ENCODE measurements around the gene OBSL1.

OBSL1 gene

DNA sequence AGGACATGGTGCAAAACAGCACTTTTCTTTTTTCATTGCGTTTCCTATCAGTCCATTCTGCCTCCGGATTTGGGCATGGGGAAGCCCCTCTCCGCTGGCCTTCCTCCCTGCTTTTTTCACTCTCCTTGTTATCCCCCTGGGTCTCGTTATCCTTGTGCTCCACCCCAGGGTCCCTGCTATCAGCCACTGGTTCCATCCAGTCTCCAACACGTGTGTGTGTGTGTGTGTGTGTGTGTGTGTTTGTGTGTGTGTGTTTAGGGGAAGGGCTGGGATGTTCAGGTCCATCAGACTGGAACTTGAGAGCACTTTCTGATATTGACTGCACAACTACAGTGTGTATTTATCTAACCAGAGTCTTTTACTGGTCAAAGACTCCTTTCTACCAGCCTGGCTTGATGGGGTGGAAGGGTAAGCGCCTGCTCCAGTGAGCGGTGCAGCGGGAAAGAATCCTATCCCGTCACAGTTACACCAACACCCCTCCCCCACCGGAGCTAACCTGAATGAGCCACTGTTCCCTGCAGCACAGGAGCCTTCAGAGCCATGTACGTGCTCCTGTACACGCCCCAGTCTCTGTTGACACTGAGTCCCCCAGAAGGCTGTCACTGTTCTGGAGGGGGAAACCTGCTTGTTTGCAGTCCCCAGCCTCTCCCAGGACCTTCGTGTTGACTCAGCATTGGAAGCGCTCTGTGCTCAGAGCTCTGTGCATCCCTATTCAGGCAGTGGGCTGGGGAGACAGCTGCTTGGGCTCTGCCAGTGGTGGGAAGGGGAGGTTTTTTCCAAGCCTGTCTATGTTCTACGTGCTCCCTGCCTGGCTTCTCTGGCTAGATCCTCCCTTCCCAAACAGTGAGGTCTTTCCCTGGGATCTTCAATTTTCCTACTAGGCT lies 5.4 kb upstream of the OBSL1 start:
- Mint-ChIP-seq H3K9me3 (no peaks in the 10 kb centered on the region), H3K4me3 (no peak overlapping the region), H3K27ac (no peak overlapping the region), H3K27me3 (peaks cover 48% of the 10 kb centered on the region), H3K36me3 (ENCODE audit: low read depth) (no peaks in the 10 kb centered on the region), H3K4me1 (ENCODE audit: low read depth) (no peaks in the 10 kb centered on the region)
- DNase-seq: no peak

DNA sequence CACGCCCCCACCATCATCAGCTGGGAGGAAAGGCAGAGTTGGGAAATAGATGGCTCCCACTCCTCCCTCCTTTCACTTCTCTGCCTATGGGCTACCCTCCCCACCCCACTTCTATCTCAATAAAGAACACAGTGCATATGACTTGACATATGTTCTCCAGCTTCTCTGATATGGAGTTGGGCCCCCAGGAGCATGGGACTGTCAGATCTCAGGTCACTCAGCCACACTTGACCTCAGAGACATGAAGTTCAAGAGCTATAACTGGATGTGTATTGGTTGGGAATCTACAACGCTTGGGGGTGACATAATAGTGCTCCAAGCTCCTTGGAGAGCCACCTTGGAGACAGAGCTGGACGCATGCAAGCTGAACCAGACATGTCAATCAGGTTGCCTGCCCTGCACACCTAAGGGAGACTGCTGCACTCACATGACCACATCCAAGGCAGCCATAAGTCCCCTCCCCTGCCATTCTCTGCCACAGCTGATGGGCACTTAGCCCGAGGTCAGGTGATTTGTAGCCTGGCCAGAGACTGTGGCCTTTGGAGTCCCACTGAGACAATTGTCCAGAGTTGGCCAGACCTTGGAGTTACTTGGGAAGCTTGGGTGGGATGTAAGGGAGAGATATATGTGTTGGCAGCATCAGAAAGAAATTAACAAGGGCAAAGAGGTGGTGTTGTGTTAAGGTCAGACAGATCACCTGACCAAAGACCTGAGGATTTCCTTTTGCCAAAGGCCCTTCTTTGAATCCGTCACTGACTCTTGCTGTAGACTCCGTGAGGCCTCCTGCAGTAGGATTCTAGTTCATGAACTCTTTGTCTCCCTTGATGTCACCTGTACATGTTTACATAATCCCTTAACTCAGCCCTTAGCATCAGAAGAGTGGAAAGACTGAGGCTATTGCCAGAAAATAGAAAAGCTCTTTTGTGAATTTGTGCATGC lies 4.5 kb upstream of the OBSL1 start:
- DNase-seq: no peak
- Mint-ChIP-seq H3K9me3 (no peaks in the 10 kb centered on the region), H3K27ac (no peak overlapping the region), H3K4me1 (ENCODE audit: low read depth) (no peaks in the 10 kb centered on the region), H3K4me3 (no peak overlapping the region), H3K27me3 (peaks cover 52% of the 10 kb centered on the region), H3K36me3 (ENCODE audit: low read depth) (no peaks in the 10 kb centered on the region)

DNA sequence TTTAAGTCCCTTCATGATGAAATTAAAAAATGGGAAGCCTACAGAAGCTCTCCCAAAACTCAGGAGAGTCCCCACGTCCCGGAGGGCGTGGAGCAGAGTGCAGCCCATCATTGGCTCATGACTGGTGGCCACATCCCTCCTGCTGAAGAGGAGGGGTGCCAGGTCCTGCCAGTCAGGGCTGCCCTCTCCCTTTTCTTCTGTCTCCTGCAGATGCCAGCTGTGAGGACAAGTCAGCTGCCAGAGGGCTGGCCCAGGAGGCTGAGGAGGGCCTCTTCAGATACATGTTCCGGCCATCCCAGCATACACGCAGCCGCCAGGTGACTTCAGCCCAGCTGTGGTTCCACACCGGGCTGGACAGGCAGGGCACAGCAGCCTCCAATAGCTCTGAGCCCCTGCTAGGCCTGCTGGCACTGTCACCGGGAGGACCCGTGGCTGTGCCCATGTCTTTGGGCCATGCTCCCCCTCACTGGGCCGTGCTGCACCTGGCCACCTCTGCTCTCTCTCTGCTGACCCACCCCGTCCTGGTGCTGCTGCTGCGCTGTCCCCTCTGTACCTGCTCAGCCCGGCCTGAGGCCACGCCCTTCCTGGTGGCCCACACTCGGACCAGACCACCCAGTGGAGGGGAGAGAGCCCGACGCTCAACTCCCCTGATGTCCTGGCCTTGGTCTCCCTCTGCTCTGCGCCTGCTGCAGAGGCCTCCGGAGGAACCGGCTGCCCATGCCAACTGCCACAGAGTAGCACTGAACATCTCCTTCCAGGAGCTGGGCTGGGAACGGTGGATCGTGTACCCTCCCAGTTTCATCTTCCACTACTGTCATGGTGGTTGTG lies 3.4 kb upstream of the OBSL1 start:
- DNase-seq: no peak
- H3K36me3 Mint-ChIP-seq (ENCODE audit: low read depth): no peaks in the 10 kb centered on the region
- H3K4me3 Mint-ChIP-seq: no peak overlapping the region
- peaks cover 3% of the 10 kb centered on the region for H3K4me1 Mint-ChIP-seq (ENCODE audit: low read depth)
- no peak overlapping the region for H3K27ac Mint-ChIP-seq
- H3K27me3 Mint-ChIP-seq: peaks cover 58% of the 10 kb centered on the region
- H3K9me3 Mint-ChIP-seq: no peaks in the 10 kb centered on the region

DNA sequence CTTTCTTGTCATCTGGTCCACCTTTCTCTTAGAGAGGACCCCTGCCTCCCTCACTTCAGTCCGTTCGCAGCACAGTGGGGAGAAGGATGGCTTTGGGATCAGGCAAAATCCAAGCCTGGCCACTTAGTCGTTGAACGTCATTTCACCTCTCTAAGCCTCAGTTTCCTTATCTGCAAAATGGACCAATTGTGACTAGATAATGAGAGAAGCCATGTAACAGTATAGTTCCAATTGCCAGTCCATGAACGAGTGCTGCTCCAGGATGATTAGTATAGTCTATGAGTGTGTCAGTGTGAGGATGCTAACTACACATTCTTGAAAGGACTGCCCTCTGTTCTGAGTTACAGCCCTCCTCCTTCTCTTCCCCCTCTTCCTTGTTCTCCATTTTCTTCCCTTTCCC lies 1.8 kb upstream of the OBSL1 start:
- no peak overlapping the region for H3K4me3 Mint-ChIP-seq

DNA sequence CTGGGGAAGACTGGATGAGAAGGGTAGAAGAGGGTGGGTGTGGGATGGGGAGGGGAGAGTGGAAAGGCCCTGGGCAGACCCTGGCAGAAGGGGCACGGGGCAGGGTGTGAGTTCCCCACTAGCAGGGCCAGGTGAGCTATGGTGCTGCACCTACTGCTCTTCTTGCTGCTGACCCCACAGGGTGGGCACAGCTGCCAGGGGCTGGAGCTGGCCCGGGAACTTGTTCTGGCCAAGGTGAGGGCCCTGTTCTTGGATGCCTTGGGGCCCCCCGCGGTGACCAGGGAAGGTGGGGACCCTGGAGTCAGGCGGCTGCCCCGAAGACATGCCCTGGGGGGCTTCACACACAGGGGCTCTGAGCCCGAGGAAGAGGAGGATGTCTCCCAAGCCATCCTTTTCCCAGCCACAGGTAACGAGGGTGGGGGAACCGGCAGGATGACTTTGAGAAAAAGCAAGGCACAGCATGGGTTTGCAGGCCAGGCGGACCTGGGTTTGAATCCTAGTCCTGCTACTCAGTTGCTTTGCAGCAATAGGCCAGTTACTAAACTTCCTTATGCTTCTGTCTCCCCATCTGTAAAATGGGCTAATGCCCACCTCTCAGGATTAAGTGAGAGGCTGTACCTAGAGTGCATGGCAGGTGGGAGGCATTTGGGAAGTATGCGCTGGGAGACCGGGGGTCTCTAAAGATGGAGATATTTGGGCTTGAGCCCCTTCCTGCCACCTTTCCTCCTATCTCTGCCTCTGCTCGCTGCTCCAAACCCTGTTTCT lies 1.1 kb upstream of the OBSL1 start, which contains the start of gene INHA:
Gene INHA (plus strand): TSS at position 74 of the 765 bp plus-strand sequence. CDS start 65 bp downstream, at position 139.
- H3K4me3 Mint-ChIP-seq: no peak within 1 kb of the TSS
- no peak for DNase-seq
- no peak within 1 kb of the TSS for H3K27ac Mint-ChIP-seq
- no peaks in the 10 kb centered on the region for H3K36me3 Mint-ChIP-seq (ENCODE audit: low read depth)
- H3K4me1 Mint-ChIP-seq (ENCODE audit: low read depth): peaks cover 3% of the 10 kb centered on the region
- H3K9me3 Mint-ChIP-seq: no peaks in the 10 kb centered on the region
- H3K27me3 Mint-ChIP-seq: peaks cover 71% of the 10 kb centered on the region

More for the DNA sequence above, 1.8 kb upstream of the OBSL1 start:
- no peaks in the 10 kb centered on the region for H3K36me3 Mint-ChIP-seq (ENCODE audit: low read depth)
- DNase-seq: no peak
- H3K27me3 Mint-ChIP-seq: peaks cover 68% of the 10 kb centered on the region
- H3K4me1 Mint-ChIP-seq (ENCODE audit: low read depth): peaks cover 3% of the 10 kb centered on the region
- no peak overlapping the region for H3K27ac Mint-ChIP-seq
- no peaks in the 10 kb centered on the region for H3K9me3 Mint-ChIP-seq

DNA sequence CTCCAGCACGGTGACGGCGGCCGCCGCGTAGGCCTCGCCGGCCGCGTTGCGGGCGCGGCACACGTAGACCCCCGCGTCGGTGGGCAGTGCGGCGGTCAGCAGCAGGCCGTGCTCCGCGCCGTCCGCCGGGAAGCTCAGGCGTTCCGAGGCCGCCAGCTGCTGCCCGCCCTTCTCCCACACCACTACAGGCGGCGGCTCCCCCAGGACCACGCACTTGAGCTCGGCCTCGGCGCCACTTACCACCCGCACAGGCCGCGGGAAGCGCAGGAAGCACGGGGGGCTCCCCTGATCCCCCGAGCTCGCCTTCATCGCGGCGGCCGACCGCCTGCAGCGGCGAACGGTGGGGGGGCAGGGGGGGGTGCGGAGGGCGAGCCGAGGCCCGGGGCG lies 422 bp downstream of the OBSL1 start:
- Mint-ChIP-seq H3K36me3 (ENCODE audit: low read depth) (no peaks in the 10 kb centered on the region), H3K4me1 (ENCODE audit: low read depth) (peaks cover 3% of the 10 kb centered on the region), H3K27me3 (peaks cover 60% of the 10 kb centered on the region), H3K4me3 (no peak overlapping the region), H3K9me3 (no peaks in the 10 kb centered on the region), H3K27ac (no peak overlapping the region)
- DNase-seq: no peak

DNA sequence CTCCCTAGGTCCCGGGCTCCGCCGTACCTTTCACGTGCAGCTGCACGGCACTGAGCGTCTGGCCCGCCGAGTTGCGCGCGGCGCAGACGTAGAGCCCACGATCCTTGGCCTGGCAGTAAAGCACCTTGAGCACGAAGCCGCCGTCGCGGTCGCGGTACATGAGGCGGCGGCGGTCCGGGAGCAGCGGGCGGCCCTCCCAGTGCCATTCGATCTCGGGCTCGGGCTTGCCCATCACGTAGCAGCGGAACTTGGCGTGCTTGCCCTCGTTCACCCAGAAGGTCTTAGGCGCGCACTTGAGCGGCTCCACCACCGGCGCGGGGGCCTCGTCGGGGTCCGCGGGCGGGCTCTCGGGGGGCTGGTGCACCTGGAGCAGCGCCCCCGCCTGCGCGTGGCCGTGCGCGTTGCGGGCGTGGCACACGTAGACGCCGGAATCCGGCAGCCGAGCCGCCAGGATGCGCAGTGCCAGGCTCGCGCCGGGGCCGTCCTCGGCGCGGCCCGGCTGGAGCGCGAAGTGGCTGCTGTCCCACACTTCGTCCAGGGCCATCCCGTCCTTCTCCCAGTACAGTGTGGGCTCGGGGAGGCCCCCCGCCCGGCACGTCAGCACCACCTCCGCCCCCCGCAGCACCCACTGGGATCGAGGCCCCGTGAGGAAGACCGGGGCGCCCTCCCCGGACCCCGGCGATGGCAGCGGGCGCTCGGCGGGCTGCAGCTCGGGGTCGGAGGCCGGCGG lies 980 bp downstream of the OBSL1 start:
- peak; percentile 46 for DNase-seq
- H3K4me1 Mint-ChIP-seq (ENCODE audit: low read depth): peaks cover 3% of the 10 kb centered on the region
- H3K4me3 Mint-ChIP-seq: peak overlapping the region; percentile 62
- no peak overlapping the region for H3K27ac Mint-ChIP-seq
- no peaks in the 10 kb centered on the region for H3K36me3 Mint-ChIP-seq (ENCODE audit: low read depth)
- peaks cover 54% of the 10 kb centered on the region for H3K27me3 Mint-ChIP-seq
- H3K9me3 Mint-ChIP-seq: no peaks in the 10 kb centered on the region

DNA sequence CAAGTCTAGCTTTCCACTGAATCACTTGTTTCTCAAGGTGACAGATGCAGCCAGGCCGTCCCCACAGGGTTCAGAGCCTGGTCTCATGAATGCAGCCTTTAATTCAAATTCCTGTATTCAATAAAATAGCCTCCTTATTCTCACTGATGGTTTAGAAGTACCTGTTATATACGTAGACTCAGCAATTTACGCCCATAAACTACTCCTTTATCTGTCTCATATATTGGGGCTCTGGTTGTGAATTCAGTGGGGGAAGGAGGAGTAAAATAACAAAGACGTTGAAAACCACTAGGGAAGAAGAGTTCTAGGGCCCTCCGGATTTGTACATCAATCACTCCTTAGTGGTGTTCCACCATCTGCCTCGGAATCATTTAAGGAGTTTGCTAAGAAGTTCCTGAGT lies 1.7 kb downstream of the OBSL1 start:
- H3K27ac Mint-ChIP-seq: no peak overlapping the region
- peak overlapping the region; percentile 59 for H3K4me3 Mint-ChIP-seq
- peaks cover 3% of the 10 kb centered on the region for H3K4me1 Mint-ChIP-seq (ENCODE audit: low read depth)
- H3K27me3 Mint-ChIP-seq: peaks cover 53% of the 10 kb centered on the region
- no peaks in the 10 kb centered on the region for H3K36me3 Mint-ChIP-seq (ENCODE audit: low read depth)
- no peak for DNase-seq
- H3K9me3 Mint-ChIP-seq: no peaks in the 10 kb centered on the region

DNA sequence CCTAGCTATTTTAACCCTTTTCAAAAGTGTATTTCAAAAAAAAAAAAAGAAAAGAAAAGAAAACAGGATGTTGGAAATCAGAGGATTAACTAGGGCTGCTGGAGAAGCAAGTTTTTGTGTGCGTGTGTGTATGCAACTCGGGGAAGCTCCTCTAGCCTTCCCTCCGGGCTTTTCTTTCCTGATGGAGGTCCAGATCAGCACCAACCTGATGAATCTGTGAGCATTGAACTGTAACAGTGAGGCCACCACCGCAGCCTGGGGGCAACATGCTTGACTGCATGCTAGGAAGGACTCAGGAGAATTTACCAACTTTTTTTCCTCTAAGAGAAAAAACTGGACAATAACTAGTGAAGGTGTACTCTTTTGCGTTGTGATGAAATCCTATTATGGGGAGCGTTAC lies 2.3 kb downstream of the OBSL1 start:
- peaks cover 58% of the 10 kb centered on the region for H3K27me3 Mint-ChIP-seq
- H3K4me3 Mint-ChIP-seq: no peak overlapping the region
- peaks cover 3% of the 10 kb centered on the region for H3K4me1 Mint-ChIP-seq (ENCODE audit: low read depth)
- no peak for DNase-seq
- no peaks in the 10 kb centered on the region for H3K36me3 Mint-ChIP-seq (ENCODE audit: low read depth)
- H3K27ac Mint-ChIP-seq: no peak overlapping the region
- no peaks in the 10 kb centered on the region for H3K9me3 Mint-ChIP-seq

DNA sequence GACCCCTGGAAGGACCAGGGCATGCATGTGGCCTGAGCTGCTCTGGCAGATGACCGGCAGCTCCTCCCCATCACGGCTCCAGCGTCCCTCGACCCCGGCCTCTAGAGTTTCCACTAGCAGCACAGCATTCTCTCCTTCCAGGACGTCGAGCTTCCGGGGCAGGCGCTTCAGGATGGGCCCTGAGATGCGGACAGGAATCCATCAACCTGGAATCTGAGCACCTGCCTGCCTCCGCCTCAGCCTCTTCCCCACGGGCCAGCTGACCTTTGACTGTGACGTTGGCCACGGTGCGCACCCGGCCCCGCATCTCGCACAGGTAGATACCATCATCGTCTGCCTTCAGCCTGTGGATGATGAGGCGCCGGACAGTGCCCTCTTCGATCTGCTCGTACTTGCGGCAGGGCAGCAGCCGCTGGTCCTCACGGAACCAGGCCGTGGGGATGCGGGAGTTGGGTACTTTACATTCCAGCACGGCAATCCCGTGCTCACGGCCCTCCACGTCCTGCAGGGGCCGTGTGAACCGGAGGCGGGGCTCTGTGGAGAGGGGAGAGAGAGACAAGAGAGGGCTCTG lies 3.5 kb downstream of the OBSL1 start:
- Mint-ChIP-seq H3K36me3 (ENCODE audit: low read depth) (no peaks in the 10 kb centered on the region), H3K27ac (no peak overlapping the region), H3K4me1 (ENCODE audit: low read depth) (peaks cover 3% of the 10 kb centered on the region), H3K27me3 (peaks cover 58% of the 10 kb centered on the region), H3K9me3 (no peaks in the 10 kb centered on the region), H3K4me3 (no peak overlapping the region)
- DNase-seq: no peak

DNA sequence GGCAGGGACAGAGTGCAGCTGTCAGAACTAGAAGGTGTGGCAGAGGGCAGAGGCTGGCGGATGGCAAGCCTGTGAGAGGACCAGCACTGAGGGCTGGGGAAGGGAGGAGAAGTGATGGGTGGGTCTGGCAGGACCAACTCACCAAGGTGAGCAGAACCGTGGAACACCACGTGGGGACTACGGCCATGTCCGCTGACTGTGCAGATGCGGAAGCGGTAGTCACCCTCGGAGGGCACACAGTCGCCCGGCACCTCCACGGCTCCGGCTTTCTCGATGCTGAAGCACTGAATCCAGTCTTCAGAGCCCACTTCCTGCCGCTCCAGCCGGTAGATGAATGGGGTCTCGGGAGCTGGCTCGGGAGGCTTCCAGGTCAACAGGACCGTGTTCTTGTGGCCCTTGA lies 4.2 kb downstream of the OBSL1 start:
- H3K4me1 Mint-ChIP-seq (ENCODE audit: low read depth): peaks cover 3% of the 10 kb centered on the region
- H3K9me3 Mint-ChIP-seq: no peaks in the 10 kb centered on the region
- DNase-seq: no peak
- no peak overlapping the region for H3K4me3 Mint-ChIP-seq
- no peak overlapping the region for H3K27ac Mint-ChIP-seq
- H3K27me3 Mint-ChIP-seq: peaks cover 58% of the 10 kb centered on the region
- no peaks in the 10 kb centered on the region for H3K36me3 Mint-ChIP-seq (ENCODE audit: low read depth)

DNA sequence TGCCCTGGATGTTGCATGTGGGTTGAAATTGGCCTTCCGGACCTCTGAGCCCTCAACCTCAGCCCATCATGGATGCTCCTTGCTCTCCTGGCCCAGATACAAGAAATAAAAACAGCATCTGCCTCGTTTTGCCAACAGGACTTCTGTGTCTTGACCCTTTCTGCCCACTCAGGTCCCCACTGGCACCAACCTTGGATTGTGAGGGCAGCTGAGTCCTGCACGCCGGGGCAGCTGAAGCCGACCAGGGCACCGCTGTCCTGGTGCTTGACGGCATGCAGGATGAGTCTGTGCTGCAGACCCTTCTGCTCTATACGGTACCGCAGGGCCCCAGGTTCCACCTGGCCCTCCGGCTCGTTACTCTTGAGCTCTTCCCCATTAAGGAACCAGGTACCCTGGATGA lies 4.7 kb downstream of the OBSL1 start:
- Mint-ChIP-seq H3K36me3 (ENCODE audit: low read depth) (no peaks in the 10 kb centered on the region), H3K9me3 (no peaks in the 10 kb centered on the region), H3K27me3 (peaks cover 54% of the 10 kb centered on the region), H3K27ac (no peak overlapping the region), H3K4me1 (ENCODE audit: low read depth) (peaks cover 3% of the 10 kb centered on the region), H3K4me3 (no peak overlapping the region)
- DNase-seq: no peak
